Activated CD4-positive, alpha-beta T cell treated with anti-CD3 and anti-CD28 coated beads, Interleukin-2, amount 50 U/mL, for 4 hours (primary cell): ENCODE measurements around the gene SOHLH1.

Experiments
- DNase-seq, 2 experiments: peaks; one replicate each; pipeline ENCODE4 v3.0.0-alpha.2; 2020

The SOHLH1 gene

DNA sequence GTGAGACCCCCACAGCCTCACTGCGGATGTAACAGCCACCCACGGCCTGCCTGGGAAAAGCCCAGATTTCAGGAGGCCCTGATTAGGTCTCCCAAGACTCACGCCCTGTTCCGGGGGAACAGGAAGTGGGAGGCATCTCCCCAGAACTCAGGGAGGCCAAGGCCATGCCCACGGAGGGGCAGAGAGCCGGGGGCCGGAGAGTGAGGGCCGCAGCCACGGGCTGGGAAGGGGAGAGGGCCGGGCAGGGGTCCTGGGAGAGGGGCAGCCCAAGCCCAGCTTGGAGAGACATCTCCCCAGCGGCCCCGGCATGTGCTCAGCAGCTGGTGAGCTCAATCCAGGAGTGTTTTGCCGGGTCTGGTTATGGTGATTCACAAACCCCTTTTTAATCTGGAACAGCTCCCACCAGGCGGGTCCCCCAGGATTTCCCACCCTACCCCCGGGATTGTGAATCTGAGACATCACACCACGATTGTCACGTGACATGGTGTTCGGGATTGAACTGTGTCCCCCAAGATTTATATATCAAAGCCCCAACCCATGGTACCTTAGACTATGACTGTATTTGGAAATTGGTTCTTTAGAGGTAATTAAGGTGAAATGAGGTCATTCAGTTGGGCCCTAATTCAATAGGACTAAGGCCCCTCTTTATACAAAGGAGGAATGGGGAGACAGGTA lies 29.3 kb upstream of the SOHLH1 start:
- DNase-seq, result no peak

DNA sequence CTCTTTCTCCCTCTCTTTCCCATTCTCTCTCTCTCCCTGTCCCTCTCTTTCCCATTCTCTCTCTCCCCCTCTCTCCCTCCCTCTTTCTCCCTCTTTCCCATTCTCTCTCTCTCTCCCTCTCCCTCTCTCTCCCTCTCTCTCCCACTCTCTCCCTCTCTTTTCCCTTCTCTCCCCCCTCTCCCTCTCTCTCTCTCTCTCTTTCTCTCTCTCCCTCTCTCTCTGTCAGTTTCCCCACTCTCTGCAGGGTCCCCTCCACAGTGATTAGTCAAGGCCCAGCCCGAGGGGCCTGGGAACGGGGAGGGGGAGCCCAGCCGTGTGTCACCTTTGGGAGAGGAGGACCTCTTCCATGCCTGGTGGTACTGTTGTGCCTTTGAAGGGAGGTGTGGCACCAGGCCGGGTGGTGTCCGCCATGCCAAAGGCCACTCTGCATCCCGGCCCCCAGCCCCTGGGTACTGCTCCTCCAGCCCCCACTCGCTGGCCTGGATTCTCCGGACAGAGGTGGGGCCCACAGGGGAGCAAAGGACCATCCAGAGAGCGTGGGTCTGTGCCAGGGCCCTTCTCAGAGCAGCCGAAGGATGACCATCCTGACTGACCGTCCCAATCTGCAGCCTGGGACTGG lies 28.1 kb upstream of the SOHLH1 start:
- no peak for DNase-seq

DNA sequence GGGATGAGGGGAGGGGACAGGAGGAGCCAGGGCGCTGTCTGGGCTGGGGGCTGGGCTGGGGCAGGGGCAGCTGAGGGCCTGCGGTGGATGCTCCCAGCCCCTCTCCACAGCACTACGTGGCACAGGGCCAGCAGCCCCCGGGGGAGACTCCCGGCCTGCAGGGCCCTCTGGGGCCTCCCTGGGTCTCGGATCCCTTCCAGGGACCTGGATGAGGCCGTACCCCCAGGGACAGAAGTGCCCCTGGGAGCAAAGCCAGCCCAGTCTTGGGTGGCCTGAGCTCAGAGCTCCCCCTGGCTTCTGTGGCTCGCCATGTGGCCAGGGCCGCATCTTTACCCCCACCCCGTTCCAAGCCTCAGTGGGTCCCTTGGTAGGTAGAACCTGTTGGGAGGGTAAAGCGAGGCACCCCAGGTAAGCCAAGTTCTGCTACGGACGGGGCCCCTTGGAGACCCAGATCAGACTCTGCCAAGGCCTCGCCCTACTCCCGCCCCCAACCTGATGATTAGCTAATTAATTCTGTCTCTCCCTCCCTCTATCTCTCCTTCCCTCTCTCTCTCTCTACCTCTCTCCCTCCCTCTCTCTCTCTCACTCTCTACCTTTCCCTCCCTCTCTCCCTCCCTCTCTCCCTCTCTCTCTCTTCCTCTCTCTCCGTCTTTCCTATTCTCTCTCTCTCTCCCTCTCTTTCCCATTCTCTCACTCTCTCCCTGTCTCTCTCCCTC lies 27.0 kb upstream of the SOHLH1 start:
- no peak for DNase-seq

DNA sequence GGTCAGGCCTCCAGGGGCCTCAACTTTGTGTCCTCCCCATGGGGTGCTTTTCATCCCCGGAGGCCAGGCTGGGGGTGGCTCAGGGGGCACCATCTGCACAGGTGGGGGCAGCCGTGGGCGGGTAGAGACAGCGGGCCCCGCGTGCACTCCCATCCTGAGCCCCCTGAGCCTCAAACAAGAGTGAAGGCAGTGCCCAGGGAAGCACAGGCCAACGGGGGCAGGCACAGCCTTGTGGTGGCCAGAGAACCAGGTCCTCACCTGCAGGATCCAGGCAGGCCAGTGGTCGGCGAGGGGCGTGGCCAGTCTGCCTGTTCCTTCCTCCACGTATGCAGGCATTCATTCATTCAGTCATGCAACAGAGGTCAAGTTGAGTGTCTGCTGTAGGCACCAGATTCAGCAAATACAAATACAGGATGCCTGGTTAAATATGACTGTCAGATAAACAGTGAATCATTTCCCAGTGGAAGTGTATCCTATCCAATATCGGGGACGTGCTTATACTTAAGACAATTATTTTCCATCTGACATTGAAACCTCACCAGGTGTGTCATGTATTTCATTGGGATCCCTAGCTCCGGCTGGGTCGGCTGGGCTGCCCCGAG lies 25.0 kb upstream of the SOHLH1 start:
- DNase-seq, result no peak

DNA sequence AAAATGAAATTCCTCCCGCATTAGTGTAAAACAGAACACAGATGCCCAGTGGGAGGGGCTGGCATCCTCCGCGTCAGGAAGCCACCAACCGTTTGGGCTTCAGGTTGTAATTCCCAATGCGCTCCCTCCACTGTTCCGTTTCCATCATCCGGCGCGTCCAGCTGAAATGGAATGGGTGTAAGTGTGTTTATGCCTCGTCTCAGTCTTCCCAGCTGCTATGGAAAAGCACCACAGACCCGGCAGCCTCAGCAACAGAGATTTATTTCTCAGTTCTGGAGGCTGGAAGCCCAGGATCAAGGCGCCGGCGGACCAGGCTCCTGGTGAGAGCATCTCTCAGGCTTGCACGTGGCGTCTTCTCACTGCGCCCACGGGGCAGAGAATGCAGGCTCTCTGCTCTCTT lies 23.1 kb upstream of the SOHLH1 start:
- no peak for DNase-seq

DNA sequence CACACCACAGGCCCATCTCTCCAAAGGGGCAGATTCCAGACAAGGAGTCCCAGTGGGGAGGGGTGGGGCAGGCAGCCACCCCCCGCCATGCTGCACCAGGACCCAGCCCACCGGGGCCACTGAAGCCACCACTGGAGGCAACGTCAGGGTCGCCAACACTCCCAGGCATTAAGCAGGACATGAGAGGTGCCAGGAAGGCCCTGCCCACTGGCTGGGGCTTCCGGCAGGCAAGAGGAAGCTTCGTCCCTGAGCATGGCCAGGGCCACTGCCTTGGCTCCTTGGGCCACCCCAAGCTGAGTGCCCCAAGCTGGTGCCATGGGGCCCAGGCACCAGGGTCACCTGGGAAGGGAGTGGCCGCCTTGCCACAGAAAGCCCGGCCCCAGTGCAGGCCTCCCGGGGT lies 20.2 kb upstream of the SOHLH1 start:
- no peak for DNase-seq

DNA sequence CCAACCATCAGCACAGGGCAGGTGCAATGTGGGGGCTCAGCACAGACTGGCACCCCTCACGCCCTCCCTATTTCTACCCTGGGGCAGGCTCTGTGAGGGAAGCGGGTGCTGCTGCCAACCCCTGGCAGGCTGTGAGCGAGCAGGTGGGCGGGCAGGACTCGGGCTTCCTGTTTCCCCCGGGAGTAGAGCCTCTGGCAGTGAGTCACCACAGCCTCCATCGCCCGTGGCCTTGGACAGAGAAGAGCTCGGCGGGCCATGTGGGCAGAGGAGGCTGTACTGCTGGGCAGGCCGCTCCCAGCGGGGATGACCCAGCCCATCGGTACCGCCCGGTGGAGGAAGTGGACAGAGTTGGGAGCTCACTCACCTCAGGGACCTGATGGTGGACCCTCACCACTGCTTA lies 19.3 kb upstream of the SOHLH1 start:
- DNase-seq, result no peak

DNA sequence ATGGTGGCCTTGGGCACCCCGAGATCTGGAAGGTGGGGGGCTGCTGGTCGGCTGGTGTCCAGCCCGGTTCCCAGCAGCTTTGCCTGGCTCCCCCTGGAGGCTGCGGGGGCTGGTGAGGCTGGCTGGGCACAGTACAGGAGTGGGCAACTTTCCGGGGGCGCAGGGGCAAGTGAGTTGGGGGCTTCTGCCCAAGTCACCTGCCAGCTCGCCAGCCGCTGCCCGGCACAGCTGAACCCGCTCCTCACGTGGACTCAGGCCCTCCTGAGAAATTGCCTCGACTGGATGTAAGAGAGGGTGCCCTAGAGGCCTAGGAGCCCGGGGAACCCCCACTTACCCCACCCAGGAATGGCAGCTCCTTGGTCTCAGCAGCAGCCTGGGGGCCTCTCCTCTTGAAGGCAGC lies 18.1 kb upstream of the SOHLH1 start:
- no peak for DNase-seq

DNA sequence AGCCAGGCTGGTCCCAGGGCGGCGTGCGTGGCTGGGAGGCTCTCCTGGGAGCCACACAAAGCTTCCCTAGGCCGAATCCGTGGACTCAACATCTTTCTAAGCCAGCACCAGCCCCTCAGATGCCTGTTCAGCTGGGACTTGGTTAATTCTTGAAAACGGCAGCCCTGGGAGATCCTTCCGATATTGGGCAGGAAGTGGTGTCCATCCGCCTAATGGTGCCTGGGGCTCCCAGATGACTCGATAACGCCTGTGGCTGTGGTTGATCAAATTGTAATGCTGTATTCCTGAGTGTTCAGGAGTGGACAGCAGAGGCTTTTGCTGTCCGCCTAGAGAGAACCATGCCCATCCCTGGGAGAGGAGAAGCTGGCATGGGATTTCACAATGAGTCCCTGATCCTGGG lies 16.8 kb upstream of the SOHLH1 start:
- DNase-seq, result no peak

DNA sequence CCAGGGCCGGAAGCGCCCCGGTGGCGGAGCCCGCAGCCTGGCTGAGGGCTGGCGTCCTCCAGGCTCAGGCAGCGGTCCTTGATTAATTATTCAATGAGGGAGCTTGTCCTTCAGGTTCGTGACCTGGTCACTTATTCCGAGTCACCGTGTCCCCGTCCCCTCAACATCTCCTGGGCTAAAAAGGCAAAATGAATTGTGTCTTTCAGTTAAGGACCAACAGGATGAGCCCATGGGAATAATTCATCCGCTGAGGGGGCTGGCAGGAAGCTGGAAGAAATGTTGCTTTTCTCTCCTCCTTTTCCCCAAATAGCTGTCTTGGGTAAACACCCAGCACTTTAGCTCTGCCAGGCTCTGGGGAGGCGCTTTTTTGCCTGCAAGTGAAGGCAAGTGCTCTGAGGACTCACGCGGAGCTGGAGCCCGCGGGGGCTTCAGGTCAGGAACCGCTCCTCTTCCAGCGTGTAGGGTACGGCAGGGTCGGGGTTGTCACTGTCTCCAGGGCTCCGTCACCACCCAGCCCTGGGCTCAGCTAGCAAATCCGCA lies 15.8 kb upstream of the SOHLH1 start:
- DNase-seq, result no peak

DNA sequence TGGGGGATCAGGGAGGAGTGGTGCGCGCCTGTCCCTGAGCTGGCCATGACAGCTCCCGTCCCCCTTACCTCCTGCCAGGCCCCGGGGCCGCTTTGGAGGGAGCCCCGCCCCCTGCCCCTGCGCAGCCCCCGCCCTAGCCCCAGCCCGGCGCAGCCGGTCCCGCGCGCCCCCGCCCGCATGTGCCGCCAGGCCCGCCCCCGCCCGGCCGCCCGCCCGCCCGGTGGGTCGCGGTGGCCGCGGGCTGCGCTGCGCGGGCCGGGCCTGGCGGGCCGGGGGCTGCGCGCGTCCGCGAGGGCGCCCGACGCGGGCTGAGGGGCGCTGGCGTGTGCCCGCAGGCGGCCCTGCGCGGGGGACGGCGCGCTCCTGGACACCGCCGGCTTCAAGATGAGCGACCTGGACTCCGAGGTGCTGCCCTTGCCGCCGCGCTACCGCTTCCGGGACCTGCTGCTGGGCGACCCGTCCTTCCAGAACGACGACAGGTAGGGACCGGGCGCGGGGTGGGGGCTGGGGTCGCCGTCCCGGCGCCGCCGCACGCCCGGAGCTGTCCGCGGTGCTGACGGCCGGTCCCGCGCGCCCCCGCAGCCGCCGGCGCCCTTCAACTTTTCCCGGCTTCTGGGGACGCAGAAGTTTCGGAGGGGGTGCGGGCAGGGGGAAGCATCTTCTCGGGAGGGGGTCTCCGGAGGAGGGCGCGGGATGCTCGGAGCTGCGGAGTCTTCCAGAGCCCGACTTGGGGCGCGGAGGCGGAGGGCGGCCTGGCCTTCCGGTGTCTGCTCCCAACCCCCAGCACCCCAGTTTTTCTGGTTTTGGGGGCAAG lies 15.2 kb upstream of the SOHLH1 start:
- DNase-seq, result no peak

DNA sequence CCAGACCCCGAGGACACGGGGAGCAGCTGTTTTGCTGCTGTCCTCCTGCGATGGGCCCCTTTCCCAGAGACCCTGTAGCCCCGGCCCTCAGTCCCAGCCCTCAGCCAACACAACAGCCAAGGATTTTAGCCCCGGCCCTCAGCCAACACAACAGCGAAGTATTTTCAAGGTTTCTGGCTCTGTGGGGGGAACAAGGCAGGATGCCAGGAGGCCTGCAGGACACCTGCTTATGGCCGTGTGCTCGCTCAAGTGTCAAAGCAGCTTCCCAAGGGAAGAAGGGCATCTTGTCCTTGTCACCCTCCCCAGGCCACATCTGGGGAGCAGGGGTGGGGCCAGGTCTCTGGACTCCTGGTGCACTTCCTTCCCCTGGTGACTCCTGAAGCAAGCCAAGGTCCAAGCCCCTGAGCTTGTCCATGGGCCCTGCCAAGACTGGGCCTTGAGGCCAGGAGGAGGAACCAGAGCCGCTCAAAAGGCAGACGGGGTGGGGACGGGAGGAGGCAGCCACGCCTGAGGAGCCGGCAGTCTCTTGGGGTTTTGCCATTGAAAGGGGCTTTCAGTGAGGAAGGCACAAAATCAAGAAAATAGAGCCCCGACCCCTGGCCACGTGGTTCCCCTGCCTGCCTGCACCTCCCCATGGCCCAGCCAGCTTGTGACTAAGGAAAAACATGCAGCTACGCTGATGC lies 13.5 kb upstream of the SOHLH1 start:
- DNase-seq, result no peak

DNA sequence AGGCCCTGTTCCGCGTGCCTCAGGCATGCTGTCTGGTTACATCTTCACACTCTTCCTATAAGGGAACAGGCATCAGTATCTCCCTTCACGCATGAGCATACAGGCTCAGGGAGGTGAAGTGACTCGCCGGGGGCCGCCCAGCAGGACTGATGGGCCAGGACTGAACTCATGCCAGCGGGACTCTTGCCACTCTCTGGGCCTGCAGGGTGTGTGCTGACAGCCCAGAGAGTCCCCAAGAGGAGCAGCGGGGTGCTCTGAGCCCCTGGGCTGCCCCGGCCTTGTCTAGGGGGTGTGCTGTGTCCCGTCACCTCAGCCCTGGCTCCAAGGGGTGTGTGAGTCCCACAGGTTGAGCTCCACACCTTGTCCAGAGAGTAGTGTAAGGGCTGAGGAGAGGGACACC lies 12.6 kb upstream of the SOHLH1 start:
- DNase-seq, result no peak

DNA sequence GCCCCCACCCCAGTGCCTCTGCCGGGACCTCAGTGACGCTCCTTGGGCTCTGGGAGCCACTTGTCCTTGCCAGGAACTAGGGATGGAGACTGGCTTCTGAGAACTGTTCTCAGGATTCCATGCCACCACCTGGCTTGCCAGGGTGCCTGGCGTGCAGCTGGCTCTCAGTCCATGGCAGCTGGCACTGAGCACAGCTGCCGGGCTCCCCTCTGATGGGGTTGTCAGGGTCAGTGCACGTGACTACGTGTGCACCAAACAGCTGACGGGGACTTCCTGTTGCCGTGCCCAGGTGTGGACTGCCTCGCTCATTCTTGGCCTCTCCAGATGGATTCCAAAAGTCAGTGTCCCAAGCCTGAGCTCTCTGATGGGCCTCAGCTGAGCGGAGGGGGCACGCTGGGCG lies 12.1 kb upstream of the SOHLH1 start:
- no peak for DNase-seq

DNA sequence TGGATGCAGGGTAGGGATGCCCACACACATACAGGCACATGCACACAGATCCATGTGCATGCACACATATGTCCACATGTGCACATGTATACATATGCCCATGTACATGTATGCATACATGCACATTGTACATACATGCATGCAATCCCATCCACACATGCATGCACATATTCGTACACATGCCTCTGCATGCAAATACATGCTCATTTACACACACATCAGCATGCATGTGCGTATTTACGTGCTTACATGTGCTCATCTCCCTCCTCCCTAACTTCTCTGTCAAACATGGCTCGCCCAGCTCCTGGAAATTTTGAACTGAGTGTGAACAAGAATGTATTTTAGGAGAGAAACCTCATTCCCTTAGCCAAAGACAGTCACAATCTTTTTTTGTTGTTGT lies 8.9 kb upstream of the SOHLH1 start:
- DNase-seq, result no peak

DNA sequence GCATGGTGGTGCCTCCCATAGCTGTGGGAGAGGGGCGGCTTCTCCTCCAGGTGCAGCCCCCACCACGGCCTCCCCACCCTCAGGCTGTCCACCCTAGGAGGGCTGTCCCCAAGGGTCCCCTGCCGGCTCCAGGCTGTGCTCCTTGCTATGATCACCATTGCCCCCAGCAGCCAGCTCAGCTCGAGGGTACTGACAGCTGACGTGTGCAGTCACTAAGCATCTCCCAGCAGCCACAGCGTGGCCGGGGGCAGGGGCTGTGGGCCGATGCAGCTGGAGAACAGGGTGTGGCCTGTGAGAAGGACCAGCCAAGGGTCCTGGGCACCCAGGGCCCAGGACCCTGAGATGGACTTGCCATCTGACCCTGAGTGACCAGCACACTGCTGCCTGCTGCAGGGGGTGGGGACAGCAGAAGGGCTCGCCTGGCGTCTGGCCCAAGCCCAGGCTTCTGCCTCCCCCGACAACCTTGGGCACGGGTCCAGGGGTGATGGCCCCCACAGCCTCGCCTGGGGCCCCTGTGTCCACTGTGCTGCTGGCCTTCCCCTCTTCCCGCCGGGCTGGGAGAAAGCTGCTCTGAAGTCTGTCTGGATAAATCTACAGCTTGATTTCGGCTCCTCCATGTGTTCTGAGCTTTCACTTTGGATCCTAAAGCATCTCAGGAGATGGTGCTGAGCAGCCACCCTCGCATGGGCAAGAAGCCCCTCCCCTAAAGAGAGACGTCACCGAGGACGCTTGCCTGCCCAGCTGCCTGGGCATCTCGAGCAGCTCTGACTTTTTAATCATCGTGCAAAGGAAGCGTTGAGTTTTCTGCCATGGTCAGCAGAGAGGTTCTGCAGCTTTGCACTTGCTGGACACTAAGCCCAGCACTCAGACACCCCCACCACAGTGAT lies 8.2 kb upstream of the SOHLH1 start:
- no peak for DNase-seq

DNA sequence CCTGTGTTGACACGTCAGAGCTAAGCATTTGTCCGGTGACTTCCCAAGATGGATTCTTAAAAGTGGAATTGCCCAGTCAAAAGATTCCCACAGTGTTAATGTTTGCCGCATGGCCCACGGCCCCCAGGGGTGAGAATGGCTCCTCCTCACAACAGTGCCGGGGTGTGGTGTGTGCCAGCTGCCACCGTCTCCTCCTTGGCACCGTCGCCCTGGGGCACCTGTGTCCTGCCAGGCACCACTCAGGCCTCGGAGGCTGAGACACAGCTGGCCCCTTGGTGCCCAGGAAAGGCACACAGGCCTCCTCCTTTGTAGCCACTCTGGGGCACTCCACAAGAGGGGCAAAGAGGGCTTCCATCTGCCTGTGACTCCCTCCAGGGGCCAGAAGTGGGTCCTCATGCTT lies 7.0 kb upstream of the SOHLH1 start:
- DNase-seq, result no peak

DNA sequence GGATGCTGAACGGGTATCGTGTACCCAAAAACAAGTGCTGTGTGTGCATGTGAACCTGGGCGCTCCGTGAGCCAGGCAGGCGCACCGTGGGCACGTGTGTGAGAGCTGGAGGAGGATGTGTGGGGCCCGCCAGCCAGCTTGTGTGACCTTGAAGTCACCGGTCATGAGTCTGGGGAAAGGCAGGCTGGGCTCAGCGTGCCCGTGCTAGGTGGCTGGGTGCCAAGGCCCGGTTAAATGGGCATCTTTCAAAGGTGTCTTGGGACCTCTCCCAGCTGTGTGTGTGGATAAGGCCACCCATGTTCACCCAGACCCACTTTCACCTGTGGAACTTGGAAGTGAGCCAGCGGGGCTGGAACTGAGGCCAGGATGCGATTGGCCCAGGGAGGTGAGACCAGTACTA lies 6.1 kb upstream of the SOHLH1 start:
- no peak for DNase-seq

DNA sequence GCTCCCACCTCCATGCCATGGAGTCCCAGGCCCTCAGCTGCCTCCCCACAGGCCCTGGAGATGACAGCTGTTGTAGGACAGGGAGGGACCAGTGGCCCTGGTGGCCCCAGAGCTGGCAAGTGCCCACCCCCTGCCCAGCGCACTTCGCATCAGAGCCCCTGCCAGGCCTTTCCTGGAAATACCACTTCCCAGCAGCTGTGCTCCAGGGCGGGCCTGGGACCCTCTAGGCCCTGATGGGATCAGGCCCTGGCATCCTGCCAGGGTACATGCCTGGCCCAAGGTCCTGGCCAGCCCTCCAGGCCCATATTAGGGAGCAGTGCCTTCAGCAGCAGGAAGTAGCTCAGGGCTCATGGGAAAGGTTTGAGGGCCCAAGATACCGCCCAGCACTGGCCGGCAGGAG lies 5.2 kb upstream of the SOHLH1 start:
- DNase-seq, result no peak

DNA sequence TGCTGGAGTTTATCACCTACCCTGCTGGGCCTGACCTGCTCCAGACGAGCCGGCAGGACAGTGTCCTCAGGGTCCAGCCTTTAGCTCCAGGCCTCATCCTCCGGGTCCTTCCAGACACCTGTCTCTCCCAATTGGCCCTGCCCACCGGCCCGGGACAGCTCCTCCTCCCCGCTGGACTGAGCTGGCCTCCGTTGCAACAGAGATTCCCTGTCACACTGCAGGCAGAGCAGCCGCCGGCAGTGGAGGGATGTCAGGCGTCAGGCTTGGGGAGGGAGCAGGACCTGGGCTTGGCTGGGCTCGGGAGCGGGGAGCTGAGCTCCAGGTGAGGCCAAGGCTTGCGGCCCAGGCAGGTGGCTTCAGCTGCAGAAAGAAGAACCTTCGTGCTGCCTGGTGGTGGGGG lies 4.4 kb upstream of the SOHLH1 start:
- no peak for DNase-seq
